Erythroblast (primary cell): Measurements from ENCODE around the gene UBA3.

Experiments
- GATA1 ChIP-seq: IDR thresholded peaks from 2 replicates; pipeline ENCODE4 v1.6.1; 2011; ENCODE audit warnings: low read depth, mild to moderate bottlenecking, control low read depth, low read length, moderate library complexity
- POLR2A ChIP-seq: IDR thresholded peaks from 2 replicates; pipeline ENCODE4 v1.6.1; 2011; ENCODE audit warnings: mild to moderate bottlenecking, low read length

GRCh38 chr3:69119681-69120080 lies 39.5 kb upstream of the UBA3 start:
- no peak for TF ChIP-seq POLR2A
- TF ChIP-seq GATA1 = no peak
